MM.1S (cell line): Measurements from ENCODE around the gene C6orf163.

Experiments
- DNase-seq: peaks from one replicate; pipeline ENCODE4 v3.0.0-alpha.2; 2015
- H2AFZ ChIP-seq: fragments of 300-600 bp; sonication (generic); 2 replicates; pipeline ENCODE4 v1.6.0; 2016; ENCODE audit warnings: antibody characterized with exemption, low read length
- H3F3A ChIP-seq: fragments of 300-600 bp; sonication (generic); 2 replicates; pipeline ENCODE4 v1.6.1; 2016; ENCODE audit warnings: mild to moderate bottlenecking, antibody characterized with exemption, low read length, moderate library complexity, mixed read lengths; ENCODE audit not compliant: insufficient read depth
- H3K27ac ChIP-seq: fragments of 300-600 bp; sonication (generic); 2 replicates; pipeline ENCODE4 v1.5.1; 2016; ENCODE audit warnings: mild to moderate bottlenecking, low read length
- H3K27me3 ChIP-seq: fragments of 300-600 bp; sonication (generic); replicated peaks from 2 replicates; pipeline ENCODE4 v1.6.0; 2016; ENCODE audit warnings: low read length; ENCODE audit not compliant: insufficient read depth
- H3K36me3 ChIP-seq: fragments of 300-600 bp; sonication (generic); replicated peaks from 2 replicates; pipeline ENCODE4 v1.6.1; 2016; ENCODE audit warnings: mild to moderate bottlenecking, low read length, mixed read lengths; ENCODE audit not compliant: insufficient read depth
- H3K4me1 ChIP-seq: fragments of 300-600 bp; sonication (generic); 2 replicates; pipeline ENCODE4 v1.6.1; 2016; ENCODE audit warnings: low read length, mixed read lengths
- H3K4me2 ChIP-seq: fragments of 300-600 bp; sonication (generic); 2 replicates; pipeline ENCODE4 v1.6.0; 2016; ENCODE audit warnings: low read depth, low read length
- H3K4me3 ChIP-seq: fragments of 300-600 bp; sonication (generic); 2 replicates; pipeline ENCODE4 v1.5.1; 2016; ENCODE audit warnings: low read length, mixed read lengths
- H3K79me2 ChIP-seq: fragments of 300-600 bp; sonication (generic); 2 replicates; pipeline ENCODE4 v1.6.1; 2016; ENCODE audit warnings: mixed run types, low read length, mixed read lengths
- H3K9ac ChIP-seq: fragments of 300-600 bp; sonication (generic); 2 replicates; pipeline ENCODE4 v1.6.1; 2016; ENCODE audit warnings: low read length, mixed read lengths
- H3K9me2 ChIP-seq: fragments of 300-600 bp; sonication (generic); replicated peaks from 2 replicates; pipeline ENCODE4 v1.6.1; 2016; ENCODE audit warnings: mild to moderate bottlenecking, low read length, mixed read lengths; ENCODE audit not compliant: insufficient read depth
- H3K9me3 ChIP-seq: fragments of 300-600 bp; sonication (generic); replicated peaks from 2 replicates; pipeline ENCODE4 v1.6.1; 2016; ENCODE audit warnings: mild to moderate bottlenecking, low read length, mixed read lengths; ENCODE audit not compliant: insufficient read depth
- H4K20me1 ChIP-seq: fragments of 300-600 bp; sonication (generic); 2 replicates; pipeline ENCODE4 v1.6.1; 2016; ENCODE audit warnings: mild to moderate bottlenecking, low read length, moderate library complexity, mixed read lengths; ENCODE audit not compliant: insufficient read depth
- EZH2 ChIP-seq: fragments of 300-600 bp; sonication (generic); optimal IDR thresholded peaks from 2 replicates; pipeline ENCODE3; 2017; ENCODE audit warnings: low read depth, mild to moderate bottlenecking, antibody characterized with exemption, low read length, mixed read lengths
- EZH2phosphoT487 ChIP-seq: fragments of 300-600 bp; sonication (generic); IDR thresholded peaks from 2 replicates; pipeline ENCODE4 v1.6.1; 2018; ENCODE audit warnings: antibody characterized with exemption, low read length
- TF ChIP-seq, protein P1 (sequence below): fragments of 300-600 bp; sonication (generic); IDR thresholded peaks from 2 replicates; pipeline ENCODE4 v1.5.1; 2016; ENCODE audit warnings: antibody characterized with exemption, low read length, mixed read lengths

Gene C6orf163

DNA sequence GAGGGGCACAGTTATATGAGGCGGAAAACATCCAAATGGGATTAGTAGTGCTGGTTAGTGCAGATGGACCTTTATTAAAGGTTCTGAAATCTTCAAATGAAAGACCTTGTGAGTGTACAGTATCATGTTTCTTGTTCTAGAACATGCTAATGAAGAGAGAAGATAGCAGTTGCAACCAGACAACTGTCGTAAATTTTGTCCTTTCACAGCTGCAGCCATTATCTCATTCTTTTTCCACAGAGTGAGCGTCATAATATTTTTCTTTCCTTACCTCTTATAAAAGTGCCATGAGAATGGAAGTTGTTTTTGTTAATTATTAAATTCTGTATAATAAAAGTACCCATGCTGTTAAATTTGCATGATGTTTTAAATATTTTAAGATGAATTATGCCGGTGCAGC, 4.4 kb upstream of the C6orf163 start:
- H3K4me3 ChIP-seq = no peak overlapping the region
- no peaks in the 10 kb centered on the region for H3F3A ChIP-seq
- no peaks in the 10 kb centered on the region for H3K36me3 ChIP-seq
- no peaks in the 10 kb centered on the region for H3K79me2 ChIP-seq
- H2AFZ ChIP-seq = no peak overlapping the region
- DNase-seq = no peak
- TF ChIP-seq EZH2phosphoT487 (no peak), EZH2 (no peak)
- TF ChIP-seq, protein P1, sequence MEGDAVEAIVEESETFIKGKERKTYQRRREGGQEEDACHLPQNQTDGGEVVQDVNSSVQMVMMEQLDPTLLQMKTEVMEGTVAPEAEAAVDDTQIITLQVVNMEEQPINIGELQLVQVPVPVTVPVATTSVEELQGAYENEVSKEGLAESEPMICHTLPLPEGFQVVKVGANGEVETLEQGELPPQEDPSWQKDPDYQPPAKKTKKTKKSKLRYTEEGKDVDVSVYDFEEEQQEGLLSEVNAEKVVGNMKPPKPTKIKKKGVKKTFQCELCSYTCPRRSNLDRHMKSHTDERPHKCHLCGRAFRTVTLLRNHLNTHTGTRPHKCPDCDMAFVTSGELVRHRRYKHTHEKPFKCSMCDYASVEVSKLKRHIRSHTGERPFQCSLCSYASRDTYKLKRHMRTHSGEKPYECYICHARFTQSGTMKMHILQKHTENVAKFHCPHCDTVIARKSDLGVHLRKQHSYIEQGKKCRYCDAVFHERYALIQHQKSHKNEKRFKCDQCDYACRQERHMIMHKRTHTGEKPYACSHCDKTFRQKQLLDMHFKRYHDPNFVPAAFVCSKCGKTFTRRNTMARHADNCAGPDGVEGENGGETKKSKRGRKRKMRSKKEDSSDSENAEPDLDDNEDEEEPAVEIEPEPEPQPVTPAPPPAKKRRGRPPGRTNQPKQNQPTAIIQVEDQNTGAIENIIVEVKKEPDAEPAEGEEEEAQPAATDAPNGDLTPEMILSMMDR = no peak
- no peaks in the 10 kb centered on the region for H3K9me3 ChIP-seq
- H3K27ac ChIP-seq = no peak overlapping the region
- H3K4me1 ChIP-seq = peaks cover 7% of the 10 kb centered on the region; the same call in 1 of the 2 replicates
- no peak overlapping the region for H3K9ac ChIP-seq
- H3K27me3 ChIP-seq = no peaks in the 10 kb centered on the region
- H4K20me1 ChIP-seq = no peaks in the 10 kb centered on the region
- H3K9me2 ChIP-seq = no peaks in the 10 kb centered on the region
- no peak overlapping the region for H3K4me2 ChIP-seq

DNA sequence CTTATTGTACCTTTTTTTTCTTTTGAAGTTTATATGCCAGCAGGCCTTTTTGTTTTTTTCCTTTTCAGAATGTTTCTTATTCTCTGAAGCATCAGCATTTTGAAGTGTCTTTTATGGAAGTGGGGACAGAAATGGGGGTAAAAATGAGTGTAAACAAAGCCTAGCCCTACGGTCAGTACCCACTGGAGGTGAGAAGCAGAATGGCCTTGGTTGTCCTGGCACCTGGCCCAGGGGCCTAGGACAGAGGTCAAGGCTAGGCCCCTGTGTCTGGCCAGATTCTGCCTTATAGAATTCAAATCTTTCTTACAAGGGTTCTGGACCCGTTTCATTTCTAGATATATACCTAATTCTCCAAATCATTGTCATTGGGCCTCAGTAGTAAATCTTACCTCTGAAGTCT, 3.5 kb upstream of the C6orf163 start:
- no peaks in the 10 kb centered on the region for H4K20me1 ChIP-seq
- H3K9me2 ChIP-seq = no peaks in the 10 kb centered on the region
- no peak for TF ChIP-seq EZH2phosphoT487
- TF ChIP-seq, protein P1 = no peak
- no peak for TF ChIP-seq EZH2

DNA sequence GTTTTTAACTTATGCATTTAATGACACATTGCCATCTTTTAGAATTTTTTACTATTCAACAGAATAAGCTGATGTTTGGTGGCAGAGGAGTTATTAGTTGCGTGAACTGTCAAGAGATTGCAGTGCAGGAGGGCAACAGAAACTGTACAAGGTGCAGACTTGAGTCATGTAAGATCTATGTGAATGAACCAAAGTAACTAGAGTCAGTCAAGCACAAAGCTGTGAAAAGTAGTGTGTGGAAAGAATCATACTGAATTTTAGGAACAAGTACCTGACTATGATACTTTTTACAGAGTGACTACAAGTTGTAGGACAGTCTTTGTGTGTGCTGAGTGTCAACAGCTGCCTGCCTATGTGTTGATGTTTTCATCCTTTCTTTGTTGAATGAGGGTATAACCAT, 2.7 kb upstream of the C6orf163 start:
- H3K27ac ChIP-seq = no peak overlapping the region
- no peak overlapping the region for H2AFZ ChIP-seq
- H3K4me1 ChIP-seq = peaks cover 7% of the 10 kb centered on the region; the same call in 1 of the 2 replicates
- no peaks in the 10 kb centered on the region for H3K9me2 ChIP-seq
- TF ChIP-seq EZH2 (no peak), EZH2phosphoT487 (no peak)
- TF ChIP-seq, protein P1 = no peak
- H3K9ac ChIP-seq = no peak overlapping the region
- H3K4me3 ChIP-seq = no peak overlapping the region
- H3K4me2 ChIP-seq = no peak overlapping the region
- H3K79me2 ChIP-seq = no peaks in the 10 kb centered on the region
- H3F3A ChIP-seq = no peaks in the 10 kb centered on the region
- H3K27me3 ChIP-seq = no peaks in the 10 kb centered on the region
- H3K36me3 ChIP-seq = no peaks in the 10 kb centered on the region
- DNase-seq = no peak
- no peaks in the 10 kb centered on the region for H3K9me3 ChIP-seq
- no peaks in the 10 kb centered on the region for H4K20me1 ChIP-seq

More for the DNA sequence above, 3.5 kb upstream of the C6orf163 start:
- H3K9me3 ChIP-seq = no peaks in the 10 kb centered on the region
- H3K27ac ChIP-seq = no peak overlapping the region
- DNase-seq = no peak
- no peaks in the 10 kb centered on the region for H3K79me2 ChIP-seq
- peaks cover 7% of the 10 kb centered on the region; the same call in 1 of the 2 replicates for H3K4me1 ChIP-seq
- no peak overlapping the region for H3K4me3 ChIP-seq
- no peaks in the 10 kb centered on the region for H3K27me3 ChIP-seq
- H3K36me3 ChIP-seq = no peaks in the 10 kb centered on the region
- no peak overlapping the region for H2AFZ ChIP-seq
- no peak overlapping the region for H3K9ac ChIP-seq
- H3K4me2 ChIP-seq = no peak overlapping the region
- H3F3A ChIP-seq = no peaks in the 10 kb centered on the region
